SJCRH30 (cell line): ENCODE data around the gene ZNF41. TPM values are rescaled to one million over a fixed set of nuclear protein-coding genes. Genes with fewer than 3 reads are reported as not detected.

ENCODE experiments used
- total RNA-seq: library from RNA; depleted of rRNA; stranded (reverse); fragments of >200 nt; shearing (Covaris generic); gene quantifications from 2 replicates; pipeline ENCODE4 v1.2.3, GENCODE V29; 2014; rRNA removed

ZNF41 gene
- total RNA-seq, 1 experiment from 2014 or later, result 7.2 TPM

Other genes with a start within 250 kb of the ZNF41 start
- gene ZNF157, start 112.6 kb downstream of the ZNF41 start, total RNA-seq, result not detected in 2 replicates
- 20.5 and 21.8 TPM in 2 replicates for gene ARAF, start 78.0 kb upstream of the ZNF41 start, total RNA-seq
- gene TIMP1, start 99.2 kb upstream of the ZNF41 start, total RNA-seq, result 62.8 and 64.2 TPM in 2 replicates
- 0.04 and 0.33 TPM in 2 replicates for gene SYN1, start 136.6 kb upstream of the ZNF41 start, total RNA-seq
- 0.08 and 0.32 TPM in 2 replicates for gene CFP, start 146.7 kb upstream of the ZNF41 start, total RNA-seq
- 36.0 and 36.3 TPM in 2 replicates for gene ELK1, start 167.3 kb upstream of the ZNF41 start, total RNA-seq
- 98.0 and 121 TPM in 2 replicates for gene UXT, start 176.0 kb upstream of the ZNF41 start, total RNA-seq